GM20000 (cell line): ENCODE data around the gene FAM156A.
"Not testable (repeated sequence)": the region's sequence is repeated elsewhere in the genome, so short reads cannot be mapped to it uniquely, and the experiment has no call there.

Source experiments
- DNase-seq: peaks from one replicate; pipeline ENCODE4 v3.0.0; 2012; ENCODE audit warnings: low spot score
- CTCF ChIP-seq: IDR thresholded peaks from 2 replicates; pipeline ENCODE4 v1.5.1; 2012; ENCODE audit warnings: mild to moderate bottlenecking, control low read depth; ENCODE audit errors: extremely low read depth, missing control alignments

Gene FAM156A

DNA sequence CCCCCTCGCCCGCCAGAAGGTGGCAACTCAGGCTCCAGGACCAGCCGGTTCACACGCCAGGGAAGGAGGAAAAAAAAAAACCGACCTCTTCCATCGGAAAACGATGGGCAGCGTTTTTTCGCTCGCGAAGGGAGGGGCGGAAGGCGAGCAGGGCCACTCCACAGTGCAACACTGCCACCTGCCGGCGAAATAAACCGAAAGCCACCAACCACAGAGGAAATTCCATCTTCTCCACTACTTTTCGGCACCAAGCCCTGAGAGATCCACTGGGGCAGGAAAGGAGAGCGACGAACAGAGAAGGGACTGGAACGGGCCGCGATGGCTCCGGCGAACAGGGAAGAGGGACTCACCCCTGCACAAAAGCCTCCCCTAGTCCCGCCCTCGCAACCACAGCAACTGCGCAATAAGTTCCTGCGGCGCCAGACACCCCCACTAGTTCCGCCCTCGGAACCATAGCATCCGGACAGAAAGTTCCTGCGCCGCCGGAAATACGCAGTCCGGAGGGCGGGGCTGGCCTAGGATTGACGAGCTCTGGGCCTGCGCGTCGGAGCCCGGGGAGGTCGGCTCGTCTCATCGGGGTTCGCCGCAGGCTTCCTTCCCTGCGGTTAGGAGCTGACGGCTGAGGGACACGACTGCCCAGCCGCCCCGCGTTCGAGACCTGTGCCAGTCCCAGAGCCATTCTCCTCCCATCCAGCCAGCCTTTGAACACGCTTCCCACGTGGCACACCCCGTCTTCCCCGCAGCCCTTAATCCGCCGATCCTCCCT lies 23.4 kb downstream of the FAM156A start:
- DNase-seq: peak; percentile 77
- peak; percentile 38 for TF ChIP-seq CTCF

GRCh38 chrX:52933976-52934703 lies 24.2 kb downstream of the FAM156A start:
- TF ChIP-seq CTCF: no peak
- peak; percentile 44 for DNase-seq

- no peak for TF ChIP-seq CTCF
- no peak for DNase-seq
Observed at GRCh38 chrX:52933213-52933612, 25.1 kb downstream of the FAM156A start.

DNA sequence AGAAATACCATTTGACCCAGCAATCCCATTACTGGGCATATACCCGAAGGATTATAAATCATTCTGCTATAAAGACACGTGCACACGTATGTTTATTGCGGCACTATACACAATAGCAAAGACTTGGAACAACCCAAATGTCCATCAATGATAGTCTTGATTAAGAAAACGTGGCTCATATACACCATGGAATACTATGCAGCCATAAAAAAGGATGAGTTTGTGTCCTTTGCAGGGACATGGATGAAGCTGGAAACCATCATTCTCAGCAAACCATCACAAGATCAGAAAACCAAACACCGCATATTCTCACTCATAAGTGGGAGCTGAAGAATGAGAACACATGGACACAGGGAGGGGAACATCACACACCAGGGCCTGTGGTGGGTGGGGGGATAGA lies 28.1 kb downstream of the FAM156A start:
- not testable (repeated sequence) for DNase-seq

DNA sequence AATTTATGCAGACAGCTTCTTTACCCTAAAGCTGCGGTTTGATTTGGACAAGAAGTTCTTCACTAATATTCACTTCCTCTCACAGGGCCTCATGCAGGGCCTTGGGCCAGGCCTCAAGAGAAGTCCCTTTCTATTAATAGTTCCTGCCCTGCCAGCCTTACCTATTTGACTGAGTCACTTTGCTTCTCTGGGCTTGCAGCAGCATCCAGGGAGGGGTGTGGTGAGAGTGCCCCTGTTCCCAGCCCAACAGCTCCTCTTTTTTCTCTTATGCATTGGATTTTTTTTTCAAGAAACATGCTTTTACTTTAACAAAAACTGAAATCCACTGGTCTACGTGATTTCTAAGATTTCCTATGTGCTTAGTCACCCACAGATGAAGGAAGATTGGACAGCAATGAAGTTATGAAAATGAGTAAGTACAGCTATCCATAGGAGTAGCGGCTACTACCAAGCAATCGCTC lies 34.5 kb downstream of the FAM156A start:
- DNase-seq: peak; percentile 10

DNA sequence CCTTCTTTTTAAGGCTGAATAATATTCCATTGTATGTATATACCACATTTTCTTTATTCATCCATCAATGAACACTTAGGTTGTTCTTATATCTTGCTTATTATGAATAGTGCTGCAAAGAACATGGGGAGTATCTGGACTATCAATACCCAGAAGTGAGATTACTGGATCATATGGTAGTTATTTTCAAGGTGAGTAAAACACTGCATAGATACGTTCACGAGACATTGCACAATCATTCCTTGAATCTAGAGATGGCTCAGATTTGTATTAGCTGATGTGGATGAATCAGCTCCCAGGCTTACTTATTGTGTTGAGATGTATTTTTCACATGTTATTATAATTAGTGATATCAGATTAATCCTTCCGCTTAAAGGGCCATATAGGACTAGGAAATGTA lies 43.6 kb downstream of the FAM156A start:
- DNase-seq: not testable (repeated sequence)

More for the DNA sequence above, 34.5 kb downstream of the FAM156A start:
- TF ChIP-seq CTCF: no peak

DNA sequence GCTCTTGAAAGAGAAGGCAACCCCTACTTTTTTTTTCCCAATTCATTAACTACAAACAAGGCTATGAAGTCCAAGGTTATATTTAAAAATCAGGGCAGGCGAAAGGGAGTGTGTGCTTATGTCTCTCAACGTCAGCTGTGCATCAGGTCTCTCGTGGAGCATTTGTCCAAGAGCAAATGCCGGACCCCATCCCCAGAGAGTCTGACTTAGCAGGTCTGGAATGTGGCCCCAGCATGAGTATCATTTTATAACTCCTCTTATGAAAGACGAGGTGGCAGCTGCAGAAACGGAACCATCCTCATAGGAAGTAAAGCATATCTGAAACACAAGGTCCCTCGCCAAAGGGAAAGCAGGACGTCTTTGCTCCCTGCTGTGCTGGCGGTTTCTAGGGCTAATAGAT lies 44.6 kb downstream of the FAM156A start:
- not testable (repeated sequence) for DNase-seq

DNA sequence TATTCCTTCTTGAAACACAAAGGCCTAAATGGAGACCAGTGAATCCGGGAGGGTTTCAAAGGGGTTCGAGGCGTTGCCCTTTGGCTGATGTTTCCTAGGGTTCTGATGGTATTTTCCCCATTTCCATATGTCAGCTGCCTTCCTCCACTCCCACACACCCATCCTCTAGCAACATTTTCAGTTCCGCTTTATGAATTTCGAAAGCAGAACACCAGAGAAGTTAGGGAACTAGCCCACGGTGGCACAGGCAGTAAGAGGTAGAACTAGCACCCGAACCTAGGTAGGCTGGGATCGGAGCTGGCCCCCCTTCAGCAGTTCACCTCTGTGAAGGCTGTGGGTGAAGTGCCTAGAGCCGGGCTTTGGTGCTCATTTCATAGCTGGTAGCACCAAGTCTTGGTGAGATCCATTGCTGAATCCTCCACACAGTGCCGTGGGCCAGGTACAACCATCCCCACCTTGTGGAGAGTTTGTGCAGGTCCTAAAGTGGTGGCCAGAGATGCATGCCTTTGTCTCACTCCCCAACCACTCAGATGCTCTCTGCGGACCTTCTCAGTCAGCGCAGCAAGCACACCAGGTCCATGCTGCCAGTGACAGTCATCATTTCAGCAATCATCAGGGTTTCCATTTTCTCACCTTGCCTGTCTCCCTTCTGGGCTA lies 48.9 kb downstream of the FAM156A start:
- DNase-seq: not testable (repeated sequence)

GRCh38 chrX:52907900-52908299 lies 50.4 kb downstream of the FAM156A start:
- not testable (repeated sequence) for DNase-seq

GRCh38 chrX:52907137-52907536 lies 51.2 kb downstream of the FAM156A start:
- not testable (repeated sequence) for DNase-seq

DNA sequence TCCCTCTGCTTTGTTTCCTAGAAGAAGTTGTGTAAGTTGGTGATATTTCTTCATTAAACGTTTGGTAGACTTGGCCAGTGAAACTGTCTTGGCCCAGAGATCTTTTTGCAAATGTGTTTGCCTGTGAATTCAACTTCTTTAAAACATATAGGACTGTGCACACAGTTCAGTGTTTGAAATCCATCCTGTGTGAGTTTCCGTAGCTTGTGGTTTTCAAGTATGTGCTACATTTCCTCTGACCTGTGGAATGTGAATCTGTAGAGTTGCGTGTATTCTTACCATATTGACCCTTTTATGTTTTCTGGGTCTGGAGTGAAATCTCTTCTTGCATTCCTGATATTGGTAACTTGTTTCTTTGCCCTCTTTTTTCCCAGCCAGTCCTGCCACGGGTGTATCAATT lies 52.2 kb downstream of the FAM156A start:
- DNase-seq: not testable (repeated sequence)

DNA sequence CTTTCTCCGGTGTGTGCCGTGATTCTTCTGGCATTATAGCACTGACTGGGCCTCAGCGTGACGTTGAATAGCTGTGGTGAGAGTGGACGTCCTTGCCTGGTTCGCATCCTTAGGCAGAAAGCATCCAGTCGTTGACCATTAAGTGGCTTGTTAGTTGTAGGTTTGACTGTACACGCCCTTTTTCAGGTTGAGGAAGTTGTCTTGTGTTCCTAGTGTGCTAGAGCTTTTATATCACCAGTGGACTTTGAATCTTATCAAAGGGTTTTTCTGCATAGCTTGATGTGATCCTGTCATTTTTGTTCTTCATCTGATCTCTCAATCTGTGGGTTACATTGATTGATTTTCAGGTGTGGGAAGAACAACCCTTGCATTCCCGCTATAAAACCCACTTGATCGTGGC lies 52.8 kb downstream of the FAM156A start:
- not testable (repeated sequence) for DNase-seq
